Liver (tissue), 9 donors: ENCODE results near the gene PNMA6E. TPM values are rescaled to one million over a fixed set of nuclear protein-coding genes. Genes with fewer than 3 reads are reported as not detected.

Experiments used
- DNase-seq: peaks from one replicate; pipeline ENCODE4 v3.0.0-alpha.2; 2017; ENCODE audit warnings: low spot score
- H3K27ac ChIP-seq, 2 donors: one replicate each; pipeline ENCODE4 v1.7.0; 2013; ENCODE audit warnings: inconsistent platforms in 2 of 2, low read length in 2 of 2, control low read depth in 1 of 2, low read depth in 1 of 2, mild to moderate bottlenecking in 1 of 2
- H3K27me3 ChIP-seq, 4 donors: one replicate each; pipeline versions ENCODE4 v1.6.1 to v1.7.0; 2013; ENCODE audit warnings: low read length in 3 of 4, inconsistent platforms in 1 of 4, mild to moderate bottlenecking in 1 of 4, moderate library complexity in 1 of 4; ENCODE audit not compliant: control insufficient read depth in 4 of 4, insufficient read depth in 4 of 4
- H3K36me3 ChIP-seq, 4 donors: one replicate each; pipeline versions ENCODE4 v1.6.1 to v1.7.0; 2013; ENCODE audit warnings: low read length in 3 of 4, mild to moderate bottlenecking in 3 of 4, low read depth in 1 of 4, moderate library complexity in 1 of 4; ENCODE audit not compliant: control insufficient read depth in 4 of 4, insufficient read depth in 3 of 4
- H3K4me1 ChIP-seq, 4 donors: one replicate each; pipeline versions ENCODE4 v1.6.1 to v1.7.0; 2013; ENCODE audit warnings: low read length in 3 of 4, mild to moderate bottlenecking in 3 of 4, moderate library complexity in 1 of 4; ENCODE audit not compliant: control insufficient read depth in 4 of 4, insufficient read depth in 4 of 4
- H3K4me3 ChIP-seq, 3 donors: one replicate each; pipeline versions ENCODE4 v1.6.1 to v1.7.0; 2013; ENCODE audit warnings: low read length in 3 of 3, control low read depth in 1 of 3, low read depth in 1 of 3, mild to moderate bottlenecking in 1 of 3
- H3K9ac ChIP-seq, 2 donors: one replicate each; pipeline ENCODE4 v1.7.0; 2013; ENCODE audit warnings: low read length in 2 of 2, mild to moderate bottlenecking in 2 of 2, moderate library complexity in 2 of 2, control low read depth in 1 of 2, low read depth in 1 of 2
- H3K9me3 ChIP-seq, 4 donors: one replicate each; pipeline versions ENCODE4 v1.6.1 to v1.7.0; 2013; ENCODE audit warnings: low read length in 3 of 4; ENCODE audit not compliant: control insufficient read depth in 4 of 4
- EGR1 ChIP-seq, 2 donors: IDR thresholded peaks; 2 replicates each; pipeline ENCODE4 v1.6.1; 2016 to 2018; ENCODE audit warnings: antibody characterized with exemption in 2 of 2, low read depth in 2 of 2
- FOXA1 ChIP-seq: IDR thresholded peaks from 2 replicates; pipeline ENCODE4 v1.6.1; 2016; ENCODE audit warnings: antibody characterized with exemption
- FOXA2 ChIP-seq: IDR thresholded peaks from 2 replicates; pipeline ENCODE4 v1.6.1; 2016; ENCODE audit warnings: antibody characterized with exemption
- GABPA ChIP-seq, 2 donors: IDR thresholded peaks in 1 of 2; conservative IDR thresholded peaks in 1 of 2; 2 replicates each; pipeline ENCODE4 v1.6.1; 2016; ENCODE audit warnings: antibody characterized with exemption in 2 of 2, mild to moderate bottlenecking in 1 of 2, moderate library complexity in 1 of 2
- HNF4A ChIP-seq, 2 donors: conservative IDR thresholded peaks; 2 replicates each; pipeline ENCODE4 v1.6.1; 2016; ENCODE audit warnings: antibody characterized with exemption in 2 of 2, mild to moderate bottlenecking in 2 of 2
- HNF4G ChIP-seq: IDR thresholded peaks from 2 replicates; pipeline ENCODE4 v1.6.1; 2016; ENCODE audit warnings: antibody characterized with exemption
- JUND ChIP-seq, 2 donors: IDR thresholded peaks; 2 replicates each; pipeline ENCODE4 v1.6.1; 2016; ENCODE audit warnings: antibody characterized with exemption in 2 of 2
- NR2F2 ChIP-seq: IDR thresholded peaks from 2 replicates; pipeline ENCODE4 v1.6.1; 2016; ENCODE audit warnings: antibody characterized with exemption
- RAD21 ChIP-seq, 2 donors: IDR thresholded peaks; 2 replicates each; pipeline ENCODE4 v1.6.1; 2016; ENCODE audit warnings: antibody characterized with exemption in 2 of 2, mild to moderate bottlenecking in 2 of 2
- RXRA ChIP-seq, 2 donors: IDR thresholded peaks; 2 replicates each; pipeline ENCODE4 v1.6.1; 2017 to 2018; ENCODE audit warnings: antibody characterized with exemption in 2 of 2, mild to moderate bottlenecking in 1 of 2
- SP1 ChIP-seq: IDR thresholded peaks from 2 replicates; pipeline ENCODE4 v1.6.1; 2018; ENCODE audit warnings: antibody characterized with exemption, mild to moderate bottlenecking
- TAF1 ChIP-seq: conservative IDR thresholded peaks from 2 replicates; pipeline ENCODE4 v1.6.1; 2016; ENCODE audit warnings: antibody characterized with exemption, mild to moderate bottlenecking
- YY1 ChIP-seq: IDR thresholded peaks from 2 replicates; pipeline ENCODE4 v1.6.1; 2016; ENCODE audit warnings: antibody characterized with exemption, mild to moderate bottlenecking
- WGBS: extraction: QIAGEN DNeasy Blood & Tissue Kit; methylation state at CpG from one replicate; pipeline ENCODE4 v1.1.7; 2013; 5-methylcytosine and 5-hydroxymethylcytosine counted together
- polyA plus RNA-seq, 2 donors: library from polyadenylated mRNA; stranded (reverse) in 1 of 2; unstranded in 1 of 2; fragments of 200-250 nt in 1 of 2; fragments of >200 nt in 1 of 2; fragmentation: Nextera tagmentation in 1 of 2; extraction: Ambion mirVana in 1 of 2; gene quantifications; one replicate each; pipeline versions ENCODE4 v1.2.1 to v1.2.3, GENCODE V29; 2013 to 2015
- total RNA-seq, 2 donors: library from RNA; depleted of rRNA; stranded (reverse); fragments of >200 nt; gene quantifications; one replicate each; pipeline ENCODE4 v1.2.3, GENCODE V29; 2014
- TF ChIP-seq, protein P1 (sequence below): fragments of 150-350 bp; IDR thresholded peaks from 2 replicates; pipeline ENCODE4 v1.5.1; 2017; ENCODE audit warnings: improper control_type of control experiment, low read depth, low read length; ENCODE audit not compliant: missing input control
- TF ChIP-seq, protein P2 (sequence below): IDR thresholded peaks from 2 replicates; pipeline ENCODE4 v1.6.1; 2016; ENCODE audit warnings: antibody characterized with exemption
- TF ChIP-seq, protein P3 (sequence below): IDR thresholded peaks from 2 replicates; pipeline ENCODE4 v1.6.1; 2016; ENCODE audit warnings: antibody characterized with exemption, mild to moderate bottlenecking
- TF ChIP-seq, protein P4 (sequence below): IDR thresholded peaks from 2 replicates; pipeline ENCODE4 v1.6.1; 2016; ENCODE audit warnings: antibody characterized with exemption
- TF ChIP-seq, protein P5 (sequence below): IDR thresholded peaks from 2 replicates; pipeline ENCODE4 v1.6.1; 2016; ENCODE audit warnings: antibody characterized with exemption
- donor health status: healthy.
- donor health status: healthy.
- donor health status: healthy.
- donor health status: healthy.
- donor health status: healthy.

The PNMA6E gene
- total RNA-seq, result not detected
- polyA plus RNA-seq, result not detected

DNA sequence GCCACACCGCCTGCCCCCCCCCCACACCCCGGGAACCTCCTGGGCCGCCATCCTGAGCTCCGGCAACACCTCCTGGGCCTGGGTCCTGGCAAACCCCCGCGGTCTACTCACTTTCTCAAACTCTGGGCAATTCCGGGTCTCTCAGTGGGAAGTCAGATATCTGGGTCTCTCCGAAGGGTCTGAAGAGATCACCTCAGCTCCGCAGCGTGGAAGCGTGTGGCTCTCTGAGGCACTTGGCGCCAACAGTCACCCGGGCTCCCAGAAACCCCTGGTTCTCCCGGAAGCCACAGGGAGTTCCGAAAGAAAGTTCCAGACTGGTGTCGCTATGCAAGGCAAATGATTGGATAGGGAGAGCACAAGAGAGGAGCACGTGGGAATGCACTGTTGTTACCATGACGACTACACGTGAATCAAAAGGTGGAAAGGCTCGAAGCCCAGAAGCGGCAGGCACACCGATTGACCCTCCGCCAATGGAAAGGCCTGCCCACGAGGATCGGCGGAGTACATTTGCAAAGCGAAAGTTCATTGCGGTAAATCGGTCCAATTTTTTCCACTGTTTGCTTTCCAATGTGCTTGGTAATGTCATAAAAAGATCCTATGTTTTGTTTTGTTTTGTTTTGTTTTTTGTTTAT lies at the start of gene PNMA6E:
PNMA6E (minus strand) TSS at position 218 of the 632 bp plus-strand sequence. CDS start 2,501 bp downstream, outside the sequence.
- DNase-seq, result no peak

More for the DNA sequence above, at the start of gene PNMA6E:
- H3K4me1 ChIP-seq, result no peaks in the 10 kb centered on the region
- H3K4me3 ChIP-seq, result no peak within 1 kb of the TSS
- H3K9me3 ChIP-seq, result peaks cover 0 to 2% (median 0%) of the 10 kb centered on the region in 4 donors
- H3K27me3 ChIP-seq, result no peaks in the 10 kb centered on the region
- TF ChIP-seq TAF1, result no peak
- no peak for TF ChIP-seq EGR1 (IDR thresholded peaks at IDR 0.05; ENCODE audit: low read depth in 2 of 2)
- TF ChIP-seq, protein P1, sequence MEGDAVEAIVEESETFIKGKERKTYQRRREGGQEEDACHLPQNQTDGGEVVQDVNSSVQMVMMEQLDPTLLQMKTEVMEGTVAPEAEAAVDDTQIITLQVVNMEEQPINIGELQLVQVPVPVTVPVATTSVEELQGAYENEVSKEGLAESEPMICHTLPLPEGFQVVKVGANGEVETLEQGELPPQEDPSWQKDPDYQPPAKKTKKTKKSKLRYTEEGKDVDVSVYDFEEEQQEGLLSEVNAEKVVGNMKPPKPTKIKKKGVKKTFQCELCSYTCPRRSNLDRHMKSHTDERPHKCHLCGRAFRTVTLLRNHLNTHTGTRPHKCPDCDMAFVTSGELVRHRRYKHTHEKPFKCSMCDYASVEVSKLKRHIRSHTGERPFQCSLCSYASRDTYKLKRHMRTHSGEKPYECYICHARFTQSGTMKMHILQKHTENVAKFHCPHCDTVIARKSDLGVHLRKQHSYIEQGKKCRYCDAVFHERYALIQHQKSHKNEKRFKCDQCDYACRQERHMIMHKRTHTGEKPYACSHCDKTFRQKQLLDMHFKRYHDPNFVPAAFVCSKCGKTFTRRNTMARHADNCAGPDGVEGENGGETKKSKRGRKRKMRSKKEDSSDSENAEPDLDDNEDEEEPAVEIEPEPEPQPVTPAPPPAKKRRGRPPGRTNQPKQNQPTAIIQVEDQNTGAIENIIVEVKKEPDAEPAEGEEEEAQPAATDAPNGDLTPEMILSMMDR, result no peak
- TF ChIP-seq, protein P2, sequence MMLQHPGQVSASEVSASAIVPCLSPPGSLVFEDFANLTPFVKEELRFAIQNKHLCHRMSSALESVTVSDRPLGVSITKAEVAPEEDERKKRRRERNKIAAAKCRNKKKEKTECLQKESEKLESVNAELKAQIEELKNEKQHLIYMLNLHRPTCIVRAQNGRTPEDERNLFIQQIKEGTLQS, result no peak
- no peak for TF ChIP-seq SP1
- TF ChIP-seq NR2F2, result no peak
- no peak for TF ChIP-seq YY1
- no peak for TF ChIP-seq FOXA2
- no peak for TF ChIP-seq JUND (IDR thresholded peaks at IDR 0.05)
- TF ChIP-seq, protein P3, sequence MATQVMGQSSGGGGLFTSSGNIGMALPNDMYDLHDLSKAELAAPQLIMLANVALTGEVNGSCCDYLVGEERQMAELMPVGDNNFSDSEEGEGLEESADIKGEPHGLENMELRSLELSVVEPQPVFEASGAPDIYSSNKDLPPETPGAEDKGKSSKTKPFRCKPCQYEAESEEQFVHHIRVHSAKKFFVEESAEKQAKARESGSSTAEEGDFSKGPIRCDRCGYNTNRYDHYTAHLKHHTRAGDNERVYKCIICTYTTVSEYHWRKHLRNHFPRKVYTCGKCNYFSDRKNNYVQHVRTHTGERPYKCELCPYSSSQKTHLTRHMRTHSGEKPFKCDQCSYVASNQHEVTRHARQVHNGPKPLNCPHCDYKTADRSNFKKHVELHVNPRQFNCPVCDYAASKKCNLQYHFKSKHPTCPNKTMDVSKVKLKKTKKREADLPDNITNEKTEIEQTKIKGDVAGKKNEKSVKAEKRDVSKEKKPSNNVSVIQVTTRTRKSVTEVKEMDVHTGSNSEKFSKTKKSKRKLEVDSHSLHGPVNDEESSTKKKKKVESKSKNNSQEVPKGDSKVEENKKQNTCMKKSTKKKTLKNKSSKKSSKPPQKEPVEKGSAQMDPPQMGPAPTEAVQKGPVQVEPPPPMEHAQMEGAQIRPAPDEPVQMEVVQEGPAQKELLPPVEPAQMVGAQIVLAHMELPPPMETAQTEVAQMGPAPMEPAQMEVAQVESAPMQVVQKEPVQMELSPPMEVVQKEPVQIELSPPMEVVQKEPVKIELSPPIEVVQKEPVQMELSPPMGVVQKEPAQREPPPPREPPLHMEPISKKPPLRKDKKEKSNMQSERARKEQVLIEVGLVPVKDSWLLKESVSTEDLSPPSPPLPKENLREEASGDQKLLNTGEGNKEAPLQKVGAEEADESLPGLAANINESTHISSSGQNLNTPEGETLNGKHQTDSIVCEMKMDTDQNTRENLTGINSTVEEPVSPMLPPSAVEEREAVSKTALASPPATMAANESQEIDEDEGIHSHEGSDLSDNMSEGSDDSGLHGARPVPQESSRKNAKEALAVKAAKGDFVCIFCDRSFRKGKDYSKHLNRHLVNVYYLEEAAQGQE, result no peak
- TF ChIP-seq, protein P4, sequence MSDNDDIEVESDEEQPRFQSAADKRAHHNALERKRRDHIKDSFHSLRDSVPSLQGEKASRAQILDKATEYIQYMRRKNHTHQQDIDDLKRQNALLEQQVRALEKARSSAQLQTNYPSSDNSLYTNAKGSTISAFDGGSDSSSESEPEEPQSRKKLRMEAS, result no peak
- no peak for TF ChIP-seq RXRA (IDR thresholded peaks at IDR 0.05)
- no peak for TF ChIP-seq GABPA (IDR thresholded peaks at IDR 0.05 in 1 of 2, conservative IDR thresholded peaks at IDR 0.05 in 1 of 2)
- no peak for TF ChIP-seq HNF4A (conservative IDR thresholded peaks at IDR 0.05)
- TF ChIP-seq RAD21 (IDR thresholded peaks at IDR 0.05), result no peak
- TF ChIP-seq HNF4G, result no peak
- no peak for TF ChIP-seq FOXA1
- TF ChIP-seq, protein P5, sequence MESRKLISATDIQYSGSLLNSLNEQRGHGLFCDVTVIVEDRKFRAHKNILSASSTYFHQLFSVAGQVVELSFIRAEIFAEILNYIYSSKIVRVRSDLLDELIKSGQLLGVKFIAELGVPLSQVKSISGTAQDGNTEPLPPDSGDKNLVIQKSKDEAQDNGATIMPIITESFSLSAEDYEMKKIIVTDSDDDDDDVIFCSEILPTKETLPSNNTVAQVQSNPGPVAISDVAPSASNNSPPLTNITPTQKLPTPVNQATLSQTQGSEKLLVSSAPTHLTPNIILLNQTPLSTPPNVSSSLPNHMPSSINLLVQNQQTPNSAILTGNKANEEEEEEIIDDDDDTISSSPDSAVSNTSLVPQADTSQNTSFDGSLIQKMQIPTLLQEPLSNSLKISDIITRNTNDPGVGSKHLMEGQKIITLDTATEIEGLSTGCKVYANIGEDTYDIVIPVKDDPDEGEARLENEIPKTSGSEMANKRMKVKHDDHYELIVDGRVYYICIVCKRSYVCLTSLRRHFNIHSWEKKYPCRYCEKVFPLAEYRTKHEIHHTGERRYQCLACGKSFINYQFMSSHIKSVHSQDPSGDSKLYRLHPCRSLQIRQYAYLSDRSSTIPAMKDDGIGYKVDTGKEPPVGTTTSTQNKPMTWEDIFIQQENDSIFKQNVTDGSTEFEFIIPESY, result no peak
- no peak within 1 kb of the TSS for H3K9ac ChIP-seq
- H3K27ac ChIP-seq, result no peak within 1 kb of the TSS
- WGBS, result 95% methylated on average over 29 of the region's 29 CpGs
- H3K36me3 ChIP-seq, result no peaks in the 10 kb centered on the region
